Neural crest cell (in vitro differentiated cells): ENCODE results near the gene ZNF324B. TPM values are rescaled to one million over a fixed set of nuclear protein-coding genes. Genes with fewer than 3 reads are reported as not detected.

Experiments
- DNase-seq: peaks from one replicate; pipeline ENCODE4 v3.0.0; 2021; ENCODE audit warnings: low read depth, mixed read lengths, low spot score
- H3K27ac Mint-ChIP-seq: one replicate; pipeline ENCODE4 v1.8.0; 2021; ENCODE audit warnings: mild to moderate bottlenecking, mixed read lengths; ENCODE audit not compliant: unreplicated experiment
- H3K27me3 Mint-ChIP-seq: 2 replicates; pipeline ENCODE4 v1.8.0; 2021; ENCODE audit warnings: low read depth, mild to moderate bottlenecking, mixed read lengths
- H3K36me3 Mint-ChIP-seq: 2 replicates; pipeline ENCODE4 v1.8.0; 2021; ENCODE audit warnings: low read depth, mild to moderate bottlenecking, mixed read lengths
- H3K4me1 Mint-ChIP-seq: 2 replicates; pipeline ENCODE4 v1.8.0; 2021; ENCODE audit warnings: mixed read lengths
- H3K4me3 Mint-ChIP-seq: one replicate; pipeline ENCODE4 v1.8.0; 2021; ENCODE audit warnings: mild to moderate bottlenecking, mixed read lengths
- H3K9me3 Mint-ChIP-seq: 2 replicates; pipeline ENCODE4 v1.8.0; 2021; ENCODE audit warnings: mixed read lengths
- CTCF ChIP-seq: fragments of 200-600 bp; sonication (generic); conservative IDR thresholded peaks from 2 replicates; pipeline ENCODE4 v1.5.0; 2021; ENCODE audit warnings: antibody characterized with exemption, mild to moderate bottlenecking
- total RNA-seq: library from RNA; stranded (reverse); gene quantifications from 2 replicates; pipeline ENCODE4 v1.2.1, GENCODE V29; 2021

The ZNF324B gene
- total RNA-seq, 1 donor from 2014 or later = 14.8 TPM

- Mint-ChIP-seq H3K27me3 (no peaks in the 10 kb centered on the region), H3K4me3 (no peak overlapping the region), H3K9me3 (no peaks in the 10 kb centered on the region), H3K27ac (peak overlapping the region; percentile 16), H3K4me1 (peaks cover 3% of the 10 kb centered on the region), H3K36me3 (no peaks in the 10 kb centered on the region)
- no peak for TF ChIP-seq CTCF
- DNase-seq = no peak
These were observed 40.8 kb downstream of the ZNF324B start for GRCh38 chr19:58492265-58492664.

- peak overlapping the region; percentile 54 for H3K4me3 Mint-ChIP-seq
These were observed 46.3 kb downstream of the ZNF324B start for GRCh38 chr19:58497634-58498170.

GRCh38 chr19:58498316-58499020 lies 47.0 kb downstream of the ZNF324B start:
- H3K9me3 Mint-ChIP-seq = peaks cover 12% of the 10 kb centered on the region
- H3K36me3 Mint-ChIP-seq = peaks cover 6% of the 10 kb centered on the region
- H3K27ac Mint-ChIP-seq = no peak overlapping the region
- peak overlapping the region; percentile 95 for H3K4me3 Mint-ChIP-seq
- peaks cover 19% of the 10 kb centered on the region for H3K4me1 Mint-ChIP-seq
- no peak for TF ChIP-seq CTCF
- DNase-seq = no peak
- H3K27me3 Mint-ChIP-seq = no peaks in the 10 kb centered on the region

More at GRCh38 chr19:58497634-58498170, 46.3 kb downstream of the ZNF324B start:
- H3K27me3 Mint-ChIP-seq = no peaks in the 10 kb centered on the region
- H3K9me3 Mint-ChIP-seq = peaks cover 12% of the 10 kb centered on the region
- H3K27ac Mint-ChIP-seq = no peak overlapping the region
- DNase-seq = no peak
- no peak for TF ChIP-seq CTCF
- peaks cover 6% of the 10 kb centered on the region for H3K36me3 Mint-ChIP-seq
- H3K4me1 Mint-ChIP-seq = peaks cover 19% of the 10 kb centered on the region

- Mint-ChIP-seq H3K27me3 (no peaks in the 10 kb centered on the region), H3K9me3 (peaks cover 12% of the 10 kb centered on the region), H3K27ac (peak overlapping the region; percentile 94), H3K4me3 (peak overlapping the region; percentile 95), H3K36me3 (peaks cover 6% of the 10 kb centered on the region), H3K4me1 (peaks cover 19% of the 10 kb centered on the region)
- TF ChIP-seq CTCF = peak; percentile 57
- peak; percentile 99 for DNase-seq
These were observed 47.9 kb downstream of the ZNF324B start for GRCh38 chr19:58499021-58499927.

- no peak for TF ChIP-seq CTCF
- Mint-ChIP-seq H3K27ac (no peak overlapping the region), H3K4me3 (no peak overlapping the region), H3K4me1 (peaks cover 19% of the 10 kb centered on the region), H3K27me3 (no peaks in the 10 kb centered on the region), H3K36me3 (peaks cover 6% of the 10 kb centered on the region), H3K9me3 (peaks cover 12% of the 10 kb centered on the region)
- DNase-seq = no peak
These were observed 48.8 kb downstream of the ZNF324B start for GRCh38 chr19:58500242-58500641.

Other genes starting within 250 kb of the ZNF324B start
- 47.4 and 56.1 TPM in 2 replicates for gene ZNF544, start 222.7 kb upstream of the ZNF324B start, total RNA-seq
- gene ZNF8, start 172.7 kb upstream of the ZNF324B start, total RNA-seq = 20.0 and 20.5 TPM in 2 replicates
- 46.4 and 47.6 TPM in 2 replicates for gene ERVK3-1, start 146.2 kb upstream of the ZNF324B start, total RNA-seq
- gene ZSCAN22, start 124.6 kb upstream of the ZNF324B start, total RNA-seq = 6.2 and 6.3 TPM in 2 replicates
- gene A1BG, start 98.1 kb upstream of the ZNF324B start, total RNA-seq = 17.6 and 17.8 TPM in 2 replicates
- 8.4 and 9.1 TPM in 2 replicates for gene ZNF497, start 88.9 kb upstream of the ZNF324B start, total RNA-seq
- 4.5 and 5.0 TPM in 2 replicates for gene ZNF837, start 70.6 kb upstream of the ZNF324B start, total RNA-seq
- 1,209 and 1,215 TPM in 2 replicates for gene RPS5, start 64.4 kb upstream of the ZNF324B start, total RNA-seq
- gene RNF225, start 56.0 kb upstream of the ZNF324B start, total RNA-seq = 1.5 and 1.6 TPM in 2 replicates
- gene ZNF584, start 43.0 kb upstream of the ZNF324B start, total RNA-seq = 28.4 and 31.1 TPM in 2 replicates
- gene ZNF132, start 11.5 kb upstream of the ZNF324B start, total RNA-seq = 0.28 and 0.52 TPM in 2 replicates
- 17.5 and 18.8 TPM in 2 replicates for gene ZNF324, start 15.5 kb downstream of the ZNF324B start, total RNA-seq
- gene ZNF446, start 24.7 kb downstream of the ZNF324B start, total RNA-seq = 16.5 and 18.6 TPM in 2 replicates
- 16.2 and 17.5 TPM in 2 replicates for gene SLC27A5, start 60.4 kb downstream of the ZNF324B start, total RNA-seq
- gene ZBTB45, start 68.2 kb downstream of the ZNF324B start, total RNA-seq = 24.1 and 27.3 TPM in 2 replicates
- gene TRIM28, start 92.4 kb downstream of the ZNF324B start, total RNA-seq = 964 and 1,000 TPM in 2 replicates
- 61.6 and 64.6 TPM in 2 replicates for gene CHMP2A, start 103.5 kb downstream of the ZNF324B start, total RNA-seq
- gene UBE2M, start 107.0 kb downstream of the ZNF324B start, total RNA-seq = 113 and 119 TPM in 2 replicates
- 40.5 and 43.3 TPM in 2 replicates for gene MZF1, start 121.7 kb downstream of the ZNF324B start, total RNA-seq